Aorta (tissue), 5 donors: ENCODE data around the gene HPS1. TPM values are rescaled to one million over a fixed set of nuclear protein-coding genes. Genes with fewer than 3 reads are reported as not detected.

Experiments used
- ATAC-seq: fragments of 200-7000 bp; cut with Tn5 transposase; one replicate; pipeline ENCODE4 v1.9.1; 2022; ENCODE audit warnings: moderate library complexity; ENCODE audit not compliant: low FRiP score
- DNase-seq, 2 donors: peaks; one replicate each; pipeline ENCODE4 v3.0.0-alpha.2; 2020
- H3K27ac ChIP-seq, 2 donors: one replicate each; pipeline ENCODE4 v1.5.1; 2013; ENCODE audit warnings: low read length in 2 of 2, mild to moderate bottlenecking in 2 of 2, moderate library complexity in 2 of 2, control low read depth in 1 of 2, inconsistent platforms in 1 of 2, low read depth in 1 of 2
- H3K27me3 ChIP-seq, 2 donors: one replicate each; pipeline ENCODE4 v1.6.1; 2013; ENCODE audit warnings: control low read depth in 1 of 2, low read length in 1 of 2, mild to moderate bottlenecking in 1 of 2, moderate library complexity in 1 of 2; ENCODE audit not compliant: insufficient read depth in 2 of 2, control insufficient read depth in 1 of 2
- H3K36me3 ChIP-seq, 2 donors: one replicate each; pipeline ENCODE4 v1.6.1; 2013; ENCODE audit warnings: control low read depth in 1 of 2, low read length in 1 of 2, mild to moderate bottlenecking in 1 of 2; ENCODE audit not compliant: insufficient read depth in 2 of 2, control insufficient read depth in 1 of 2
- H3K4me1 ChIP-seq, 2 donors: one replicate each; pipeline ENCODE4 v1.6.1; 2013; ENCODE audit warnings: low read length in 2 of 2, control low read depth in 1 of 2, mild to moderate bottlenecking in 1 of 2, moderate library complexity in 1 of 2; ENCODE audit not compliant: insufficient read depth in 2 of 2, control insufficient read depth in 1 of 2
- H3K4me3 ChIP-seq, 2 donors: one replicate each; pipeline ENCODE4 v1.5.1; 2013; ENCODE audit warnings: low read length in 2 of 2, control low read depth in 1 of 2, mild to moderate bottlenecking in 1 of 2
- H3K9me3 ChIP-seq: one replicate; pipeline ENCODE4 v1.6.1; 2013; ENCODE audit warnings: mild to moderate bottlenecking, low read length; ENCODE audit not compliant: control insufficient read depth
- WGBS, 2 donors: extraction: QIAGEN DNeasy Blood & Tissue Kit; methylation state at CpG; one replicate each; pipeline ENCODE4 v1.1.7; 2013; 5-methylcytosine and 5-hydroxymethylcytosine counted together
- intact Hi-C, 2 donors: fragments of 100-400 bp; cut with DNase I; formaldehyde crosslinking; loops; one replicate each; pipeline versions ENCODE4 v1.14.2 to v1.15.0; 2022
- polyA plus RNA-seq, 2 donors: library from polyadenylated mRNA; stranded (reverse); fragments of 200-250 nt; gene quantifications; one replicate each; pipeline ENCODE4 v1.2.3, GENCODE V29; 2013
- total RNA-seq, 2 donors: library from RNA; stranded (reverse); fragmentation: NEBNext Ultra II Directional; extraction: Animal tissue kit (Norgen Biotek cat#: 25700); gene quantifications; one replicate each; pipeline ENCODE4 v1.2.1, GENCODE V29; 2021
- donor health status: healthy with polysubstance abuse.
- donor health status: Bipolar disorder and iron deficiency.
- donor health status: DM: no; HTN: no; CAD: no.
- donor health status: DM: no; HTN: no; CAD: no.
- donor health status: DM: yes; HTN: yes; CAD: no.

HPS1 gene
- total and polyA plus RNA-seq, 4 donors = 40.8 to 75.4 (median 52.4) TPM

- DNase-seq (no peak), ATAC-seq (no peak)
- H3K4me3 ChIP-seq = no peak overlapping the region
- intact Hi-C loops = no loop called here
- no peaks in the 10 kb centered on the region for H3K27me3 ChIP-seq
- peaks cover 0 to 24% of the 10 kb centered on the region in 2 donors for H3K36me3 ChIP-seq
- no peaks in the 10 kb centered on the region for H3K9me3 ChIP-seq
- 88 to 90% methylated on average over 8 of the region's 8 CpGs for WGBS, 2 donors
- no peak overlapping the region for H3K27ac ChIP-seq
- no peaks in the 10 kb centered on the region for H3K4me1 ChIP-seq
Measured at GRCh38 chr10:98431016-98431415, 15.7 kb downstream of the HPS1 start.

- H3K4me3 ChIP-seq = no peak overlapping the region
- ATAC-seq = no peak
- no peaks in the 10 kb centered on the region for H3K4me1 ChIP-seq
- no peak overlapping the region for H3K27ac ChIP-seq
- H3K36me3 ChIP-seq = peaks cover 0 to 23% of the 10 kb centered on the region in 2 donors
- no peaks in the 10 kb centered on the region for H3K9me3 ChIP-seq
- H3K27me3 ChIP-seq = no peaks in the 10 kb centered on the region
- intact Hi-C loops = no loop called here
- DNase-seq = no peak
- WGBS, 2 donors = 98% methylated on average over 8 of the region's 8 CpGs
Measured at GRCh38 chr10:98430427-98430826, 16.3 kb downstream of the HPS1 start.

GRCh38 chr10:98429320-98430072, 17.2 kb downstream of the HPS1 start:
- Histone ChIP-seq H3K36me3 (peaks cover 0 to 17% of the 10 kb centered on the region in 2 donors), H3K9me3 (no peaks in the 10 kb centered on the region), H3K27ac (no peak overlapping the region), H3K4me1 (no peaks in the 10 kb centered on the region), H3K4me3 (no peak overlapping the region), H3K27me3 (no peaks in the 10 kb centered on the region)
- DNase-seq (no peak), ATAC-seq (no peak)
- intact Hi-C loops = no loop called here
- WGBS, 2 donors = 95 to 96% methylated on average over 22 of the region's 22 CpGs

- 94 to 95% methylated on average over 7 of the region's 7 CpGs for WGBS, 2 donors
- ATAC-seq = no peak
- no peak overlapping the region for H3K27ac ChIP-seq
- intact Hi-C loops = no loop called here
- no peaks in the 10 kb centered on the region for H3K9me3 ChIP-seq
- no peak for DNase-seq
- no peaks in the 10 kb centered on the region for H3K27me3 ChIP-seq
- peaks cover 0 to 12% of the 10 kb centered on the region in 2 donors for H3K36me3 ChIP-seq
- H3K4me3 ChIP-seq = no peak overlapping the region
- no peaks in the 10 kb centered on the region for H3K4me1 ChIP-seq
Measured at GRCh38 chr10:98427011-98427515, 19.7 kb downstream of the HPS1 start.

- H3K27ac ChIP-seq = no peak overlapping the region
- H3K9me3 ChIP-seq = no peaks in the 10 kb centered on the region
- peaks cover 0 to 9% of the 10 kb centered on the region in 2 donors for H3K36me3 ChIP-seq
- no peaks in the 10 kb centered on the region for H3K4me1 ChIP-seq
- intact Hi-C loops = no loop called here
- H3K4me3 ChIP-seq = no peak overlapping the region
- DNase-seq (no peak), ATAC-seq (no peak)
- no peaks in the 10 kb centered on the region for H3K27me3 ChIP-seq
- WGBS, 2 donors = 83 to 84% methylated on average over 21 of the region's 21 CpGs
Measured at GRCh38 chr10:98425511-98426352, 21.0 kb downstream of the HPS1 start.

GRCh38 chr10:98424295-98425254, 22.2 kb downstream of the HPS1 start:
- peaks cover 0 to 6% of the 10 kb centered on the region in 2 donors for H3K36me3 ChIP-seq
- H3K4me3 ChIP-seq = no peak overlapping the region
- no peaks in the 10 kb centered on the region for H3K4me1 ChIP-seq
- no peaks in the 10 kb centered on the region for H3K27me3 ChIP-seq
- intact Hi-C loops = no loop called here
- DNase-seq (no peak), ATAC-seq (no peak)
- no peaks in the 10 kb centered on the region for H3K9me3 ChIP-seq
- 90 to 91% methylated on average over 23 of the region's 23 CpGs for WGBS, 2 donors
- H3K27ac ChIP-seq = no peak overlapping the region

GRCh38 chr10:98423691-98424120, 23.0 kb downstream of the HPS1 start:
- Histone ChIP-seq H3K4me3 (no peak overlapping the region), H3K4me1 (no peaks in the 10 kb centered on the region), H3K27me3 (no peaks in the 10 kb centered on the region), H3K9me3 (no peaks in the 10 kb centered on the region), H3K36me3 (peaks cover 0 to 3% of the 10 kb centered on the region in 2 donors), H3K27ac (no peak overlapping the region)
- 82 to 84% methylated on average over 9 of the region's 9 CpGs for WGBS, 2 donors
- intact Hi-C loops = no loop called here
- no peak for ATAC-seq
- DNase-seq = no peak

- intact Hi-C loops = no loop called here
- Histone ChIP-seq H3K36me3 (peaks cover 0 to 4% of the 10 kb centered on the region in 2 donors), H3K27me3 (no peaks in the 10 kb centered on the region), H3K4me1 (no peaks in the 10 kb centered on the region), H3K9me3 (no peaks in the 10 kb centered on the region), H3K27ac (no peak overlapping the region), H3K4me3 (no peak overlapping the region)
- 90 to 93% methylated on average over 10 of the region's 10 CpGs for WGBS, 2 donors
- ATAC-seq = no peak
- no peak for DNase-seq
Measured at GRCh38 chr10:98422182-98422581, 24.6 kb downstream of the HPS1 start.
